Stimulated activated CD8-positive, alpha-beta memory T cell treated with anti-CD3 and anti-CD28 coated beads, Interleukin-15, amount 100 ng/mL, for 24 hours (primary cell): ENCODE measurements around the gene SMIM1.

ENCODE experiments used
- DNase-seq: peaks from one replicate; pipeline ENCODE4 v3.0.0-alpha.2; 2020; ENCODE audit warnings: low read depth

Gene SMIM1

DNA sequence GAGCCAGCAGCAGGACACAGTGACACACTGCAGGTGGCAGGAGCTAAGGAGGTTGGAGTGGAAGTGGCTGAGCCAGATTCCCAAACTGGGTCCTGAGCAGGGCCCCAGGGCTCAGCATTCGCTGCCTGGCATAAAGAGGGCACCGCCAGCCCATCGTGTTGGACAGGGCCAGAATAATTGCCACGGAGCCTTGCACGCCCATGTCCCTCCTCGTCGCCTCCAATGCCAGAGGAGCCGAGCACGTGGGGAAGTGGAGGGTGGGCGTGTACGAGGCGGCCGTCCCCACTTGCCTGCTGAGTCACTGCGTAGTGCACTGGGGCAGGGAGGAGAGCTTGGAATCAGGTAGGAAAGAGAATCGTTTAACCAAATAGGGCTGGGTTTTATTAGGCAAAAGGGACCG lies 49.9 kb downstream of the SMIM1 start:
- no peak for DNase-seq

DNA sequence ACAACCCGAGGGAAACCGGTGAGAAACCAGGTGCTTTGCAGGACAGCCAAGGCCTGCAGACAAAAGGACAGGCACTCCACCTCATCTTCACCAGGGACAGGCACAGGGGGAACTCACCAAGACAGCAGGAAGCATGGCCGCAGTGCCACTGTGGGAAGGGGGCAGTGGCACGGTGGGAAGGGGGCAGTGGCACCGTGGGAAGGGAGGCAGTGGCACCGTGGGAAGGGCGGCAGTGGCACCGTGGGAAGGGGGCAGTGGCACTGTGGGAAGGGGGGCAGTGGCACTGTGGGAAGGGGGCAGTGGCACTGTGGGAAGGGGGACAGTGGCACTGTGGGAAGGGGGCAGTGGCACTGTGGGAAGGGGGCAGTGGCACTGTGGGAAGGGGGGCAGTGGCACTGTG lies 52.1 kb downstream of the SMIM1 start:
- DNase-seq, result no peak

DNA sequence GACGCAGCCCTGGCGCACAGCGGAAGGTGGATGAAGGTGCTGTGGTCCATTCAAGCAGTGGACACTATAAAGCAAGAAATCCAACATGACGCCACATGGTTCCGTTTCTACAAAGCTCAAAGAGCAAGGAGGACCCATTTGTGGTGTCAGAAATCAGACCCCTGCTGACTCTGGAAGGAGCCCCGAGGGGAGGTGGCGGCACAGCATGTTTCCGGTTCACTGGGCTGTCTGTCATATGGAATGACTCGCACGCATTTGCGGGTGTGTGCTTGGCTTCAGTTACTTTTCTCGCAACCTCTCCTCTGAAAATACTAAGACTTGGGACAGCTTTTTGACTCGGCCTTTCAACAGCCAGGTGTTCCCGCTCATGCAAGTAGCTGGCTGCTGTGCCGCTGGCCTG lies 52.8 kb downstream of the SMIM1 start:
- no peak for DNase-seq
